ENCODE results near the gene MOXD1. TPM values are rescaled to one million over a fixed set of nuclear protein-coding genes. Genes with fewer than 3 reads are reported as not detected.

MOXD1 gene
- total and polyA plus RNA-seq, 2 of the 8 experiments (the other 6 are each of a cell fraction or from before 2014, with no cell fraction given): 1.6 to 3.5 TPM

GRCh38 chr6:132246632-132247270 is 154.5 kb downstream of the MOXD1 start:
- ChIA-PET CTCF (ENCODE audit: partially characterized antibody) (interaction anchor here (1.2 to 3.5 kb wide), 7 partner anchors 8 to 295 kb away, joined by 3 to 20 read pairs (median 4); no protein-coding TSS in a partner anchor), POLR2A (ENCODE audit: partially characterized antibody) (interaction anchor here (1.5 kb wide), 1 partner anchor 296 kb away, joined by 3 read pairs; the partner anchor contains the start of gene CCN2)
- Histone ChIP-seq H3K4me3 (ENCODE audit: extremely low read depth in 1 of 4, insufficient read depth in 2 of 4, low read depth in 3 of 4, low read length in 4 of 4) (no peak overlapping the region), H3K56ac (replicated peaks; ENCODE audit: insufficient read length, low read depth, low read length) (no peak overlapping the region), H2AFZ (ENCODE audit: low read length) (no peak overlapping the region), H3K4ac (replicated peaks; ENCODE audit: insufficient read length, low read depth, low read length) (no peak overlapping the region), H3K9me3 (ENCODE audit: insufficient read depth in 2 of 2, low read depth in 1 of 2, low read length in 1 of 2) (no peaks in the 10 kb centered on the region), H2AK5ac (ENCODE audit: low read depth, low read length) (no peak overlapping the region), H2BK12ac (ENCODE audit: low read depth, low read length) (no peak overlapping the region), H3K4me1 (replicated peaks in 1 of 4; ENCODE audit: control insufficient read depth in 3 of 4, insufficient read depth in 4 of 4, low read length in 3 of 4) (no peaks in the 10 kb centered on the region), H3K36me3 (ENCODE audit: control insufficient read depth in 2 of 4, insufficient read depth in 4 of 4, low read length in 3 of 4) (no peaks in the 10 kb centered on the region), H3K9ac (replicated peaks in 1 of 4; ENCODE audit: extremely low read depth in 1 of 4, low read depth in 3 of 4, low read length in 3 of 4) (no peak overlapping the region), H3K79me1 (ENCODE audit: low read depth, low read length) (no peaks in the 10 kb centered on the region), H2BK5ac (ENCODE audit: low read depth, low read length) (no peak overlapping the region), H3K4me2 (ENCODE audit: insufficient read depth in 1 of 2, low read depth in 2 of 2, low read length in 2 of 2) (no peak overlapping the region), H3K27ac (ENCODE audit: low read depth, low read length) (no peak overlapping the region), H3K14ac (ENCODE audit: insufficient read length) (no peak overlapping the region), H3K23me2 (ENCODE audit: low read depth, low read length) (no peaks in the 10 kb centered on the region; the same call in 1 of the 2 replicates), H2BK120ac (replicated peaks; ENCODE audit: low read depth, low read length) (no peak overlapping the region), H4K91ac (replicated peaks; ENCODE audit: insufficient read length, low read length) (no peak overlapping the region), H2BK15ac (ENCODE audit: low read length) (no peak overlapping the region), H3K23ac (ENCODE audit: insufficient read length) (no peak overlapping the region), H3K18ac (ENCODE audit: extremely low read depth, low read length) (no peak overlapping the region), H3K27me3 (replicated peaks in 1 of 4; ENCODE audit: control insufficient read depth in 3 of 4, extremely low read depth in 1 of 4, insufficient read depth in 3 of 4, low read length in 3 of 4) (no peaks in the 10 kb centered on the region), H4K20me1 (replicated peaks in 1 of 2; ENCODE audit: control insufficient read depth in 1 of 2, insufficient read depth in 2 of 2, low read length in 2 of 2) (no peaks in the 10 kb centered on the region), H2BK20ac (ENCODE audit: low read length) (no peak overlapping the region), H4K5ac (ENCODE audit: insufficient read length, low read depth, low read length) (no peak overlapping the region), H4K8ac (ENCODE audit: extremely low read depth, insufficient read depth, low read length) (no peak overlapping the region), H3K79me2 (ENCODE audit: control insufficient read depth in 1 of 2, insufficient read depth in 2 of 2, low read length in 2 of 2) (no peaks in the 10 kb centered on the region)
- no peak for TF ChIP-seq CREB1 (IDR thresholded peaks at IDR 0.05)
- TF ChIP-seq RNF2 (IDR thresholded peaks at IDR 0.05; ENCODE audit: borderline replicate concordance, low read depth, low read length, missing control alignments, poor library complexity, severe bottlenecking): no peak
- no peak for TF ChIP-seq SRF (IDR thresholded peaks at IDR 0.05; ENCODE audit: low read depth, low read length)
- no peak for TF ChIP-seq EP300 (IDR thresholded peaks at IDR 0.05; ENCODE audit: borderline replicate concordance in 1 of 2, low read depth in 2 of 2, low read length in 2 of 2)
- WGBS, 2 experiments (ENCODE audit: extremely low coverage in 1 of 2, insufficient coverage in 1 of 2, insufficient read length in 1 of 2, insufficient replicate concordance in 2 of 2, low coverage in 1 of 2, low lambda C conversion rate in 2 of 2, missing lambda C conversion rate in 1 of 2): 94% methylated on average over 16 of the region's 16 CpGs; no CpG with 5 or more reads in 1 of the 2 experiments
- FAIRE-seq (no peak), DNase-seq (ENCODE audit: low read depth in 1 of 2, low spot score in 2 of 2) (no peak)
